ENCODE results near the gene CLCN2. TPM values are rescaled to one million over a fixed set of nuclear protein-coding genes. Genes with fewer than 3 reads are reported as not detected.

The CLCN2 gene
- total RNA-seq, 1 experiment from 2014 or later, result 13.0 TPM

- no peaks in the 10 kb centered on the region for H3K9me3 ChIP-seq (ENCODE audit: low read length)
- H3K27me3 ChIP-seq (ENCODE audit: low read length), result no peaks in the 10 kb centered on the region
- H4K20me1 ChIP-seq (ENCODE audit: low read length), result no peaks in the 10 kb centered on the region
- peaks cover 24% of the 10 kb centered on the region for H3F3A ChIP-seq (ENCODE audit: low read length, unreplicated experiment)
- peak within 1 kb of the TSS; percentile 95 for H3K27ac ChIP-seq (ENCODE audit: low read length)
- ATAC-seq (no peak), DNase-seq (no peak)
- H3K9ac ChIP-seq (ENCODE audit: low read length), result peak within 1 kb of the TSS; percentile 89
- H3K4me1 ChIP-seq (ENCODE audit: insufficient read depth, low read length), result peaks cover 48% of the 10 kb centered on the region
- H3K4me2 ChIP-seq (ENCODE audit: low read length), result peak within 1 kb of the TSS; percentile 98
- H3K36me3 ChIP-seq (ENCODE audit: low read depth, low read length), result peaks cover 22% of the 10 kb centered on the region; the same call in 1 of the 2 replicates
- TF ChIP-seq EZH2 (IDR thresholded peaks at IDR 0.05; ENCODE audit: low read length, unreplicated experiment) (no peak), EZH2phosphoT487 (IDR thresholded peaks at IDR 0.05; ENCODE audit: borderline replicate concordance, low read length) (no peak)
- POLR2A ChIA-PET (ENCODE audit: unreplicated experiment), result no interaction called here
- no peaks in the 10 kb centered on the region for H3K9me2 ChIP-seq (replicated peaks; ENCODE audit: low read length)
- intact Hi-C loops (cut with micrococcal nuclease), result loop anchor here (2.0 kb wide), 1 partner anchor 25 kb away; no protein-coding TSS in a partner anchor
- CTCF ChIA-PET, result no interaction called here
- BruUV-seq (replicated peaks), result no TSS peak
- peak within 1 kb of the TSS; percentile 13; the same call in 1 of the 2 replicates for H2AFZ ChIP-seq (ENCODE audit: low read length)
- peaks cover 28% of the 10 kb centered on the region for H3K79me2 ChIP-seq (ENCODE audit: low read length)
- H3K4me3 ChIP-seq (ENCODE audit: low read length), result peak within 1 kb of the TSS; percentile 71
Measured at GRCh38 chr3:184337399-184337714, 24.0 kb downstream of the CLCN2 start, which contains the start of gene FAM131A. TSS of gene FAM131A (plus strand) at chr3:184337600. CDS start at chr3:184337631, 31 bp downstream.

GRCh38 chr3:184336547-184337398, 24.6 kb downstream of the CLCN2 start:
- Histone ChIP-seq H3K27me3 (ENCODE audit: low read length) (no peaks in the 10 kb centered on the region), H3K79me2 (ENCODE audit: low read length) (peaks cover 34% of the 10 kb centered on the region), H4K20me1 (ENCODE audit: low read length) (no peaks in the 10 kb centered on the region), H3K4me1 (ENCODE audit: insufficient read depth, low read length) (peaks cover 54% of the 10 kb centered on the region), H3K4me2 (ENCODE audit: low read length) (peak overlapping the region; percentile 98), H3F3A (ENCODE audit: low read length, unreplicated experiment) (peaks cover 28% of the 10 kb centered on the region), H3K9me3 (ENCODE audit: low read length) (no peaks in the 10 kb centered on the region), H2AFZ (ENCODE audit: low read length) (peak overlapping the region; percentile 13; the same call in 1 of the 2 replicates), H3K9me2 (replicated peaks; ENCODE audit: low read length) (no peaks in the 10 kb centered on the region), H3K36me3 (ENCODE audit: low read depth, low read length) (peaks cover 26% of the 10 kb centered on the region), H3K9ac (ENCODE audit: low read length) (peak overlapping the region; percentile 89), H3K27ac (ENCODE audit: low read length) (peak overlapping the region; percentile 95), H3K4me3 (ENCODE audit: low read length) (peak overlapping the region; percentile 71)
- CTCF ChIA-PET, result no interaction called here
- TSS peak; percentile 17 for BruUV-seq (replicated peaks)
- POLR2A ChIA-PET (ENCODE audit: unreplicated experiment), result no interaction called here
- TF ChIP-seq EZH2 (IDR thresholded peaks at IDR 0.05; ENCODE audit: low read length, unreplicated experiment) (no peak), EZH2phosphoT487 (IDR thresholded peaks at IDR 0.05; ENCODE audit: borderline replicate concordance, low read length) (no peak), CTCF (conservative IDR thresholded peaks at IDR 0.05; ENCODE audit: low read depth, low read length) (no peak)
- ATAC-seq (no peak), DNase-seq (peak; percentile 48)
- intact Hi-C loops (cut with micrococcal nuclease), result loop anchor here (2.0 kb wide), 1 partner anchor 26 kb away; no protein-coding TSS in a partner anchor

- Histone ChIP-seq H3K4me3 (ENCODE audit: low read length) (peak overlapping the region; percentile 71), H3K9me2 (replicated peaks; ENCODE audit: low read length) (no peaks in the 10 kb centered on the region), H3K27ac (ENCODE audit: low read length) (peak overlapping the region; percentile 95), H2AFZ (ENCODE audit: low read length) (0 out of 2 replicates have a peak overlapping the region, but pooled peaks have one; percentile 13), H3K36me3 (ENCODE audit: low read depth, low read length) (peaks cover 35% of the 10 kb centered on the region), H3K9ac (ENCODE audit: low read length) (peak overlapping the region; percentile 89), H3K4me1 (ENCODE audit: insufficient read depth, low read length) (peaks cover 62% of the 10 kb centered on the region), H3K79me2 (ENCODE audit: low read length) (peaks cover 34% of the 10 kb centered on the region), H3F3A (ENCODE audit: low read length, unreplicated experiment) (peaks cover 28% of the 10 kb centered on the region), H3K4me2 (ENCODE audit: low read length) (peak overlapping the region; percentile 98), H3K9me3 (ENCODE audit: low read length) (no peaks in the 10 kb centered on the region), H3K27me3 (ENCODE audit: low read length) (no peaks in the 10 kb centered on the region), H4K20me1 (ENCODE audit: low read length) (no peaks in the 10 kb centered on the region)
- peak; percentile 75 for DNase-seq
- no TSS peak for BruUV-seq (replicated peaks)
- peak; percentile 49 for ATAC-seq
- intact Hi-C loops (cut with micrococcal nuclease), result loop anchor here (2.0 kb wide), 2 partner anchors 21 to 27 kb away; partner anchors contain the start of gene EIF4G1
- POLR2A ChIA-PET (ENCODE audit: unreplicated experiment), result no interaction called here
- CTCF ChIA-PET, result no interaction called here
- no peak for TF ChIP-seq EZH2phosphoT487 (IDR thresholded peaks at IDR 0.05; ENCODE audit: borderline replicate concordance, low read length)
- TF ChIP-seq EZH2 (IDR thresholded peaks at IDR 0.05; ENCODE audit: low read length, unreplicated experiment), result no peak
- no peak for TF ChIP-seq CTCF (conservative IDR thresholded peaks at IDR 0.05; ENCODE audit: low read depth, low read length)
Measured at GRCh38 chr3:184335661-184336546, 25.5 kb downstream of the CLCN2 start.

Measured in PC-3 (cell line).